Effector CD8-positive, alpha-beta T cell (primary cell): Measurements from ENCODE around the gene DAP.

Experiments used
- DNase-seq: peaks from one replicate; lab custom pipeline; 2025; lab: John Stamatoyannopoulos, UW

Gene DAP

GRCh38 chr5:10710513-10711128 is 50.4 kb downstream of the DAP start:
- no peak for DNase-seq

- no peak for DNase-seq
Observed at GRCh38 chr5:10709933-10710332, 51.1 kb downstream of the DAP start.

DNA sequence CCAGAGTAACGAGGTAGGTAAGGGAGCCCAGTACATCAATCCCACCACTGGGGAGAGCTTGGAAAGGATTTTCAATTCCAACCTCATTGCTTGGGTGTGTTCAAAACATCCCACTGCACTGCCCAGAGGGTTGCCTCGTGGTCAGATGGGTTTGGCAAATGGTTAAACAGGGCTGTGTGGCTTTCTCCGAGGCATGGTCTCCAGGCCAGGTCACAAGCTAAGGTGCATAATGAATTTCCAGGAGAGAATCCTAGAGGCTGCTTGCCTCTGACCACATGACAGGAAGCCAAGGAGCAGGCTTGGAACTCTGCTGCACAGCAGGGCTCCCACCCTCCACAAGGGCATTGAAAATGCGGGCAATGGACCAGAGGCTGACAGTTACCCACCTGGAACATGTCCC is 51.6 kb downstream of the DAP start:
- no peak for DNase-seq

DNA sequence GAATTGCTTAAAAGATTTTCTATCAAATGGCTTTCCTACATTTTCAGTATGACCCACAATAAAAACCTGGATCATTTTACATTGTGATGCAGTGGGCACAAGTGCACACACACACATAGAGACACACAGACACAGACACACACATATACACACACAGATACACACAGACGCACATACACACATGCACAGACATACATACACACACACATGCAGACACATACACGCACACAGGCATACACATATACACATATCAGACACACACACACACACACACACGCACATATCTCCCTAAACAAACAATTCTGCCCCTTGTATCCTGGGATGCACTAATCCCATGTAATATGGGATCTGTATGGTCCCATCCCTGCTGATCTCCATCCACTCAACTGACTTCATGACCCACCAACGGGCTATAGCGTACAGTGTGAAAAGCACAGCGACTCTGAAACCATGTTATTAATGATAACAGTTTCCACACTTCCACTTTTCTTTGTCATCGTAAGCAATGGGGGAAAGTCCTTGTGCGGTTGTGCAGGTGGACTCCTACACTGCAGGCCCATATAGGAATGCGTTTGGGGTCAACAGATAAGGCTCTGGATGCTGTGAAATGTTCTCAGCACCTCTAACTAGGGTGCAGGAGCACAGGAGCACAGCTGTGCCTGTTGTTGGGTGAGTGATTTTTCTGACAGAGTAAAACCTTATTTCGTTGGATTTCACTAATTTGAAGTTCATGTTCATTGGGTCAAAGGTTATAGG is 52.7 kb downstream of the DAP start:
- DNase-seq: no peak

DNA sequence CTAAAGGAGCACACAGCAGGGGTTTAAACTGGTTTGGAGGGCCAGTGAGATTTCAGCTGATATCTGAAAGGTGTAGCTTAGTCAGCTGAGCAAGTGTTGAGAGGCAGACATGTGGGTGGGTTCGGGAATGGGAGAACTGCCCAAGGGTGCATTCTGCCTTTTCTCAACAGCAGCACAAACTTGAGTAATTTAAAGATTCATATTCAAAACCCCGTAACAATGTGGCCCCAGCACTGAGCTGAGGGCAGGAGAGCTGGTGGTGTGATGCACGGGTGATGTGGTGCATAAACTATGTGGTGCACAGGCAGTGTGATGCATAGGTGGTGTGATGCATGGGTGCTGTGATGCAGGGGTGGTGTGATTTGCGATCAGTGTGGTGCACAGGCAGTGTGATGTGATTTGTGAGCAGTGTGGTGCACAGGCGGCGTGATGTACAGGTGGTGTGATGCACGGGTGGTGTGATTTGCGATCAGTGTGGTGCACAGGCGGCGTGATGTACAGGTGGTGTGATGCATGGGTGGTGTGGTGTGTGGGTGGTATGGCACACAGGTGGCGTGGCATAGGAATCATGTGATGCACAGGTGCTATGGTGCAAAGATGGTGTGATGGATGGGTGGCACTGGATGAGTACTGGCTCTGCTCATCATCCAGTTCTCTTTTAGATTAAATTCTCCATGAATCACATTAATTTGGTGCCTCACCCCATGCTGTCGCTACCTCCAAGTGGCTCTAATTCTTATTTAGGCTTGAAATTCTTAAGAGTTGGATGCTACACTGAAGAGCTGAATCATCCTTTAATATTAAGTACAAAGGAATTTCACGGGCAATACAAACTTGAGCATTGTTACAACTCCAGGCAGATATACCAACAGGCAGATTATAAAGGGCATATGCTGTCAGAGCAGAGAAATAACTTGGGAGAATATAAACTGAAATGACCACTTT is 53.6 kb downstream of the DAP start:
- DNase-seq: no peak

DNA sequence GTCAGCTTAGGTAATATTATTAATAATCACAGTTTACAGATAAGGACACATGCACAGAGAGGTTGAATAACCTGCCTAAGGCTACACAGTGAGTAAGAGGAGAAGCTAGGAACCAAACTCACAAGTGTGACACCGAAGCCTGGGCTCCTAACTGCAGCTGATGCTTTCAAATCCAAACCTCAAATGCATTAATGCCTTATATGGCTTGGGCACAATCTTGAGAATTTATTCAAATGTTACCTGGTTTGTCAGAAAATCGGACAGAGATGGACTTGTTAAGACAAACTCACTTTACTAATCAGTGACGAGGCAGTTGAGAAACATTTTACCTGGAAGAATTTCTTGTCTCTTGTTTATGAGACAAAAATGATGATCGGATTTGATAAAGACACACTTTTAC is 54.7 kb downstream of the DAP start:
- no peak for DNase-seq

GRCh38 chr5:10705747-10706146 is 55.3 kb downstream of the DAP start:
- no peak for DNase-seq

GRCh38 chr5:10704949-10705621 is 55.9 kb downstream of the DAP start:
- no peak for DNase-seq

DNA sequence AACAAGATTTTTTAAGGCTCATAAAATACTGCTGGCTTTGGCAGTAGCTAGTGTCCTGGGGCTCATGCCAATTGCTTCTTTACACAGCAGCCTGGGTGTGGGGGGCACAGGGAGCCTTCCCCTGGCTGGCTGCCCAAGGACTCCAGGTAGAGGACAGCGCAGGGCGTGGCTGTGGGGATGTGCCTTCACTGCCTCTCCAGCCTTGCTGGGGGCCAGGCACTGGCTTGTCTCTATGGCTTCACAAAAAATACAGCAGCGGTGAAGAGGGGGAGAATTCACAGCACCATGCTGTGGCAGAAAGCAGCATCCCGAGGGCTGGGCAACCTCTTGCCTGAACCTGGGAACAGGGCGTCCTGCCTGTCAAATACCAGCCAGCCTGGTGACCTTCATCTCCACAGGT is 57.4 kb downstream of the DAP start:
- DNase-seq: no peak

DNA sequence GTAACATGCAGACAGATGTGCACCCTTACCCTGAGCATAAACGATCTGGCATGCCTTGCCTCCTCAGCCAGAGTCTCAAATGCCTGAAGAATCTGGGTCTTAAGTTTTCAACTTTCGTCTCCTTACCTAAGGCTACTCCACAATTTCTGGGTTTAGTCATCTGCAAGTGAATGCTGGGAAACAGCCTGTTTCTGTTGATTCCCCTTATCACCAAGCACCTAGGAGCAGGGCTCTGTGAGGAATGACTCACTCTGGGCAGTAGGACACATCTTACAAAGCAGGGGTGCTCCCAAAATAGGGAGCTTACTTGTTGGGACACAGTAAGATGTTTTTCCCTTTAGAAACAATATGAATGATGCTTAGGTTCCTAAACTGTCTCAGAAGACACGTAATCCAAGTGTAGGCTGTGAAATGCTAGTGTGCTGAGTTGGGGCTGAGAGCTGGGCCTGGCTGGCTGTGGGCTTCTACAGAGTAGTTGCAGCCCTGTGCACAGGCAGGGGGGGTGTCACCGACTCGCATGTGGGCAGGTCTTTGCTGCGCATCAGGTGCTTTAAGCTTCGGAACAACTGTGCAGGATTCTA is 58.0 kb downstream of the DAP start:
- no peak for DNase-seq

DNA sequence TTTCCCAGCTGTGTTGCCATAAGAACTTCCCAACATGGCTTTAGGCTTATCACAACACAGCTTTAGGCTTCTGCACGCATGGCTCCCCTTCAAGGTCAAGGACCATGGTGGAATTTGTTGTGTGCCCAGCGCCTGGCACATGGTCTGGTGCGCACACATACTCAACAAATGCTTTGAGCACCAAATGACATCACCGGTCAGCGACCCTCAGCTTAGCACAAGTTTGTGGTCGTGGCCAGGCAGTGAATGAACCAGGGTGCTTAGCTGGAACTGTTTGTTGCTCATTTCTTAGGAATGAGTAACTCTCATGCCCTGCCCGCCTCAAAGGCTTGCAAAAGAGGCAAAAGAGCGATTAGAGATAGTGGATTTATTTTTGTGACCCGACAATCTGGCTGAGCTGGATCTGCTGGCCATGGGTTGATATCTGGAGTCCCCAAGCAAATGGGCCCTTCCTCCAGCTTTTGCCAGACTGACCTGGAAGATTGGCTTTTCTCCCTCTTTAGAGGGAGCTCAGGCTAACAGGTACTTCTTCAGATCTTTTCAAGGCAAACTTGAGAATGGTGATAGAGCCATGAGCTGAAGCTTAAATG is 58.9 kb downstream of the DAP start:
- no peak for DNase-seq

GRCh38 chr5:10701567-10702039 is 59.4 kb downstream of the DAP start:
- DNase-seq: no peak

- DNase-seq: no peak
Observed at GRCh38 chr5:10700516-10700915, 60.5 kb downstream of the DAP start.

GRCh38 chr5:10699987-10700386 is 61.0 kb downstream of the DAP start:
- DNase-seq: no peak

DNA sequence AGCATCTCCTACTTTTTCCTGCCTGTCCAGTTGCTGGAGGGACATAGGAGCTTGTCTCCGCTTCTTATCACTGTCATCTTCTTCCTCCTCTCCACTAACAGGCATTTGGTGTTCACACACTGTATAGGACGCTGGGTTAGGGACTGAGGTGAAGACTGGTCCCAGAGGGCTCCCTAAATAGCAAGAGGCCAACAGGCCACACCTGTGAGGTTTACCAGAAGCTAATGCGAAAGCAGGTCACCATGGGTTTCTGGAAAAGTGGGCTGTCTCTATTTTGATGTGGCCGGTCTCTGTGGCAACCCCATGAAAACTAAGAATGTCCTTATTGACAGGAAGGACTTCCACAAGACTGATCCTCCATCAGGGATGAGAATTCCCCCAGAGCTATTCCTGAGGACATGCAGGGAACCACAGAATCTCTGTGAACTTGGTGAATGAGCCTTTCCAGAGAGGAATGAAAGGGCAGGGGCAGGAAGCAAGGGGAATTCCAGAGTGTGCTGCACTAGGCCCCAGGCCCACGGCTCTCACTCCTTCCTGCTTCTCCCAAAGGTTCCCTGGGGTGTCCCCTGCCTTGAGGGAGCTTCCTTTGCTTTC is 61.7 kb downstream of the DAP start:
- DNase-seq: no peak

- no peak for DNase-seq
Observed at GRCh38 chr5:10695759-10696543, 65.1 kb downstream of the DAP start.

GRCh38 chr5:10695055-10695649 is 65.9 kb downstream of the DAP start:
- DNase-seq: no peak

DNA sequence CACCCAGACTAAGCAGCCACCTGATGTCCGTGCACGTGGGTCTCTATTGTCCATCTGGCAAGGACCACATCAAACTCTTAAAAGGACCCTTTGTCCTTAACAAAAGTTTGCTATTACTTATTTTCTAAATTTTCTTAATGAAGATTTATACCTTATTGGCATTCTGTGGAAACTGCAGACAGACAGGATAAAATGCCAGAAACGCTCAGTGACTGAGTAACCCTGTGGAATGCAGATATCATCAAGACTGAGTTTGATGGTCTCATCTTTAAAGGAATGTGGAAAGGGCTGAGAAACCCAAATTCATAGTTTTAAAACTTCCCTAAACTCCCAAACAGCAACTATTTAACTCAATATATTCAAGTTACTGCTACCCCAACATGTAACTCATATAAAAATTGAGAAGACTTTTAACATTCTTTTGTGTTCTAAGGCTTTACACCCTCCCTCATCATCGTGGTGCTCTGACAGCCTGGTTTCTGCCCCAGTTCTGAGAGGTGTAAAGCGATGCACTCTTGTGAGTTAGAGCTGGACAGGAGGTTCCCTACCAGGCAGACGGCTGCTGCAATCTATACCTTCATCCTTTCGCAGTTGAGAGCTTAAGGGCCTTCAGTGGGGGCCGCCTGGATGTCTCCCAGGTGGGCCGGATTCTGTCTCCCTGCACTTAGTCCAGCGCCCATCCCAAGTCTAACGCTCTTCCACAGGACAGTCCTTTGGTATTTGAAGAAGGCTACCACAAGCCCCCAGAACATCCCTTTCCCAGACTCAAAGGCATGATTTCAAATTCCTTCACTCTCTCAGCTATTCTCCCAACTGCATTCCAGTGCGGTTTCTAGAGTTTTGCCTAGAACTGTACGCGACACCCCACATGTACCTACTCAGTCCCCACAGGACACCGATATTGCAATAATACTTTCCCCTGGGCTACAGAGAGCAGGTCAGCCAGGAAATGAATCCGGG is 68.9 kb downstream of the DAP start:
- no peak for DNase-seq
